ENCODE data around the gene CD52. TPM values are rescaled to one million over a fixed set of nuclear protein-coding genes. Genes with fewer than 3 reads are reported as not detected.

The CD52 gene
- total and polyA plus RNA-seq, 2 donors (not counting 3 experiments of a cell fraction or from before 2014, with no cell fraction given) = not detected

DNA sequence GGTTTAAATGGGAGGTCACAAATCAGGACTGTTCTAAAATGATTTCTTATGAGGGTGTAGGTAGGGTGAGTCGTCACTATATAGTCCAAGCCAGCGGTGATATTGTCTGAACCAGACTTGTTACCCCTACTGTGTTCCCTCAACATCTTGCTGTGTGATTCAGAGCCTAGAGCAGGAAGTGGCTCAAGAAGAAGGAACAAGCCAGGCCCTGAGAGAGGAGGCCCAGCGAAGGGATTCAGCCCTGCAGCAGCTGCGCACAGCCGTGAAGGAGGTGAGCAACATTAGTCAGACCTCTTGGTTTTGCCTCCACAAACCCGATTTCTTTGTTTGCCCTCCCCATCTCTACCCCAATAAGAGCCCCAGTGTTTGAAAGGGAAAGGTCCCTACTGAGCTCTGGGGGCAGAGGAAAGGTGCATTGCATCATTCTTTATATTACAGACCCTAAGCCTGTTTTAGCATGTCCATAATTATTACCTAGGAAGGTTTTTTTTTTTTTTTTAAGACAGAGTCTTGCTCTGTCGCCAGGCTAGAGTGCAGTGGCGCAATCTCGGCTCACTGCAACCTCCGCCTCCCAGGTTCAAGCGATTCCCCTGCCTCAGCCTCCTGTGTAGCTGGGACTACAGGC is 42.8 kb upstream of the CD52 start:
- Histone ChIP-seq H3K9ac (replicated peaks; ENCODE audit: extremely low read depth, insufficient read depth, low read length) (no peak overlapping the region), H3K9me3 (replicated peaks; ENCODE audit: control insufficient read depth, insufficient read depth, low read length) (no peaks in the 10 kb centered on the region), H4K20me1 (replicated peaks; ENCODE audit: control insufficient read depth, extremely low read depth, insufficient read depth, low read length) (no peaks in the 10 kb centered on the region), H3K9me1 (replicated peaks; ENCODE audit: control insufficient read depth, extremely low read depth, insufficient read depth, low read length) (no peaks in the 10 kb centered on the region), H3K4me2 (ENCODE audit: insufficient read depth, low read length) (no peak overlapping the region), H2AFZ (ENCODE audit: low read depth, low read length) (no peak overlapping the region), H3K4me3 (replicated peaks in 1 of 3; ENCODE audit: insufficient read depth in 1 of 3, low read depth in 1 of 3, low read length in 3 of 3) (no peak overlapping the region), H3K4me1 (ENCODE audit: control insufficient read depth, extremely low read depth, insufficient read depth, low read length) (peaks cover 31% of the 10 kb centered on the region), H3K27ac (ENCODE audit: insufficient read depth, low read depth, low read length) (no peak overlapping the region), H3K36me3 (ENCODE audit: control insufficient read depth in 2 of 2, extremely low read depth in 1 of 2, insufficient read depth in 2 of 2, low read length in 2 of 2) (peaks cover 3% of the 10 kb centered on the region in 2 experiments), H3K79me2 (ENCODE audit: control insufficient read depth, insufficient read depth, low read length) (peaks cover 6% of the 10 kb centered on the region), H3K27me3 (ENCODE audit: control insufficient read depth in 2 of 2, insufficient read depth in 2 of 2, low read length in 2 of 2) (no peaks in the 10 kb centered on the region)
- BruUV-seq (replicated peaks) = no TSS peak
- TF ChIP-seq FOS (IDR thresholded peaks at IDR 0.05; ENCODE audit: borderline replicate concordance, insufficient read depth, low read length) = peak; percentile 8
- TF ChIP-seq MYC (IDR thresholded peaks at IDR 0.05; ENCODE audit: low read depth, low read length) = no peak
- TF ChIP-seq POLR2AphosphoS5 (IDR thresholded peaks at IDR 0.05; ENCODE audit: insufficient read depth, low read depth, low read length) = no peak
- no peak for TF ChIP-seq GATA2 (IDR thresholded peaks at IDR 0.05; ENCODE audit: insufficient read depth, insufficient read length, low read depth, low read length)
- TF ChIP-seq, protein P1, sequence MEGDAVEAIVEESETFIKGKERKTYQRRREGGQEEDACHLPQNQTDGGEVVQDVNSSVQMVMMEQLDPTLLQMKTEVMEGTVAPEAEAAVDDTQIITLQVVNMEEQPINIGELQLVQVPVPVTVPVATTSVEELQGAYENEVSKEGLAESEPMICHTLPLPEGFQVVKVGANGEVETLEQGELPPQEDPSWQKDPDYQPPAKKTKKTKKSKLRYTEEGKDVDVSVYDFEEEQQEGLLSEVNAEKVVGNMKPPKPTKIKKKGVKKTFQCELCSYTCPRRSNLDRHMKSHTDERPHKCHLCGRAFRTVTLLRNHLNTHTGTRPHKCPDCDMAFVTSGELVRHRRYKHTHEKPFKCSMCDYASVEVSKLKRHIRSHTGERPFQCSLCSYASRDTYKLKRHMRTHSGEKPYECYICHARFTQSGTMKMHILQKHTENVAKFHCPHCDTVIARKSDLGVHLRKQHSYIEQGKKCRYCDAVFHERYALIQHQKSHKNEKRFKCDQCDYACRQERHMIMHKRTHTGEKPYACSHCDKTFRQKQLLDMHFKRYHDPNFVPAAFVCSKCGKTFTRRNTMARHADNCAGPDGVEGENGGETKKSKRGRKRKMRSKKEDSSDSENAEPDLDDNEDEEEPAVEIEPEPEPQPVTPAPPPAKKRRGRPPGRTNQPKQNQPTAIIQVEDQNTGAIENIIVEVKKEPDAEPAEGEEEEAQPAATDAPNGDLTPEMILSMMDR (IDR thresholded peaks at IDR 0.05; ENCODE audit: extremely low read depth in 1 of 2, insufficient read depth in 1 of 2, low read depth in 1 of 2, low read length in 2 of 2) = no peak
- TF ChIP-seq, protein P2, sequence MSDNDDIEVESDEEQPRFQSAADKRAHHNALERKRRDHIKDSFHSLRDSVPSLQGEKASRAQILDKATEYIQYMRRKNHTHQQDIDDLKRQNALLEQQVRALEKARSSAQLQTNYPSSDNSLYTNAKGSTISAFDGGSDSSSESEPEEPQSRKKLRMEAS (IDR thresholded peaks at IDR 0.05; ENCODE audit: insufficient read depth, insufficient read length) = no peak
- no peak for TF ChIP-seq POLR2A (IDR thresholded peaks at IDR 0.05; ENCODE audit: low read depth, low read length)
- intact Hi-C loops (cut with micrococcal nuclease) = loop anchor here (1.0 to 5.0 kb wide), 6 partner anchors 46 to 238 kb away; partner anchors contain the start of genes HMGN2 and ZNF593
- no peak for FAIRE-seq
- dilution Hi-C loops (cut with MboI; ENCODE audit: extremely low pct_ligation_motif_present, low sequenced_read_pairs) = no loop called here
- ChIA-PET POLR2A (no interaction called here), CTCF (interaction anchor here (1.0 to 9.1 kb wide), 18 partner anchors 11 to 142 kb away, joined by 3 to 132 read pairs (median 6); partner anchors contain the start of genes CD52 and CEP85)
- no peak for DNase-seq (ENCODE audit: low read depth, low spot score)
